Karpas-422 (cell line): ENCODE measurements around the gene XRCC4. TPM values are rescaled to one million over a fixed set of nuclear protein-coding genes. Genes with fewer than 3 reads are reported as not detected.

ENCODE experiments used
- DNase-seq: peaks from one replicate; pipeline ENCODE4 v3.0.0-alpha.2; 2015
- H2AFZ ChIP-seq: fragments of 200-600 bp; sonication (generic); 2 replicates; pipeline ENCODE4 v1.6.1; 2014; ENCODE audit warnings: antibody characterized with exemption, low read length, mixed read lengths
- H3K27ac ChIP-seq: fragments of 200-600 bp; sonication (generic); 2 replicates; pipeline ENCODE4 v1.5.1; 2014; ENCODE audit warnings: mild to moderate bottlenecking, low read length, moderate library complexity
- H3K27me3 ChIP-seq: fragments of 200-600 bp; sonication (generic); 2 replicates; pipeline ENCODE4 v1.6.1; 2014; ENCODE audit warnings: low read length, mixed read lengths
- H3K36me3 ChIP-seq: fragments of 200-600 bp; sonication (generic); 2 replicates; pipeline ENCODE4 v1.6.1; 2014; ENCODE audit warnings: low read length, mixed read lengths; ENCODE audit not compliant: insufficient read depth
- H3K4me1 ChIP-seq: fragments of 200-600 bp; sonication (generic); 2 replicates; pipeline ENCODE4 v1.6.1; 2014; ENCODE audit warnings: mild to moderate bottlenecking, low read length, mixed read lengths
- H3K4me2 ChIP-seq: fragments of 200-600 bp; sonication (generic); 2 replicates; pipeline ENCODE4 v1.6.1; 2014; ENCODE audit warnings: low read length, low read depth, mild to moderate bottlenecking; ENCODE audit not compliant: poor library complexity, severe bottlenecking
- H3K4me3 ChIP-seq: fragments of 200-600 bp; sonication (generic); 2 replicates; pipeline ENCODE4 v1.5.1; 2014; ENCODE audit warnings: mild to moderate bottlenecking, antibody characterized with exemption, low read length, mixed read lengths
- H3K79me2 ChIP-seq: fragments of 200-600 bp; sonication (generic); 2 replicates; pipeline ENCODE4 v1.6.1; 2014; ENCODE audit warnings: mild to moderate bottlenecking, low read length, mixed read lengths
- H3K9ac ChIP-seq: fragments of 200-600 bp; sonication (generic); 2 replicates; pipeline ENCODE4 v1.6.0; 2014; ENCODE audit warnings: low read length
- H3K9me2 ChIP-seq: fragments of 200-600 bp; sonication (generic), shearing (Covaris generic); replicated peaks from 2 replicates; pipeline ENCODE4 v1.6.0; 2014; ENCODE audit warnings: mild to moderate bottlenecking, low read length, moderate library complexity; ENCODE audit not compliant: insufficient read depth
- H3K9me3 ChIP-seq: fragments of 300-700, 200-600 bp; sonication (generic); 2 replicates; pipeline ENCODE4 v1.6.1; 2014; ENCODE audit warnings: low read length, mixed read lengths
- H4K20me1 ChIP-seq: fragments of 200-600 bp; sonication (generic); 2 replicates; pipeline ENCODE4 v1.6.1; 2014; ENCODE audit warnings: mild to moderate bottlenecking, antibody characterized with exemption, low read length, low read depth; ENCODE audit not compliant: insufficient read depth
- total RNA-seq: library from RNA; depleted of rRNA; stranded (reverse); fragments of >200 nt; shearing (Covaris generic); gene quantifications from 2 replicates; pipeline ENCODE4 v1.2.3, GENCODE V29; 2014; ENCODE audit warnings: low replicate concordance

Gene XRCC4
- total RNA-seq, 1 experiment from 2014 or later = 22.2 TPM

DNA sequence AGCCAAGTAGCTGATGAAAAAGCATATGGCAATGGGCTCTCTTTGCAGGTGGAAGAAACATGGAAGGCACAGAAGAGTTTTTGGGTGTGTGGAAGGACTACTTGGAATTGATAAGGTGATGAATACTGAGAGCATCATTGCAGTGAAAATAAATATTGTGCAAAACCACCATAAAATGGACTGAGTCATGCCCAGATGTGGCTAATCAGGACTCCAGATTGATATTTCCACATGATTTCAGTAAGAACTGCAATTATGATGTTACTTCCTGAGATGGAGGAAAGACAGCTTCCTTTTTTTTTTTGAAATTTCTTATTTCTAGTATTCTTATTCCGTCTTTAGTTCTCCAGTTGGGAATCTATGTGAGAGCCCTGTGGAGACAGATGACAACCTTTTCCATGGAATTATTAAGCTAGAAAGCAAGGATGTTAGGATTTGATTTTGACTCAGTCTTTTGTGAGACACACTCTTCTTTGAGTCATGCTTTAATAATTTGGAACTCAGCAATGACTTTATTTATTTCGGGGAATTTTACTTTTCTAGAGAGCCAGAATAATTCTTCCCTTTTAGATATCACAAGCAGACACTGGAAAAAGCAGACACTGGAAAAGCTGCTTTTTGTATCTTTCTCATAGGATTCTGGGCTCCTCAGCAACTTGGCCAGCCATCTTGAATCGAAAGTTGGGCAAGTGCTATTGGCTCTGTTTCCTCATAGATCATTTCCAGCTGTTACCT, 300.0 kb downstream of the XRCC4 start:
- no peaks in the 10 kb centered on the region for H3K9me2 ChIP-seq
- H3K9me3 ChIP-seq = no peaks in the 10 kb centered on the region
- no peaks in the 10 kb centered on the region for H3K79me2 ChIP-seq
- H3K36me3 ChIP-seq = no peaks in the 10 kb centered on the region
- H3K27ac ChIP-seq = no peak overlapping the region
- H3K4me3 ChIP-seq = no peak overlapping the region
- H3K27me3 ChIP-seq = no peaks in the 10 kb centered on the region
- no peak overlapping the region for H2AFZ ChIP-seq
- no peak overlapping the region for H3K9ac ChIP-seq
- no peaks in the 10 kb centered on the region for H3K4me1 ChIP-seq
- H3K4me2 ChIP-seq = no peak overlapping the region
- DNase-seq = no peak
- no peaks in the 10 kb centered on the region for H4K20me1 ChIP-seq

DNA sequence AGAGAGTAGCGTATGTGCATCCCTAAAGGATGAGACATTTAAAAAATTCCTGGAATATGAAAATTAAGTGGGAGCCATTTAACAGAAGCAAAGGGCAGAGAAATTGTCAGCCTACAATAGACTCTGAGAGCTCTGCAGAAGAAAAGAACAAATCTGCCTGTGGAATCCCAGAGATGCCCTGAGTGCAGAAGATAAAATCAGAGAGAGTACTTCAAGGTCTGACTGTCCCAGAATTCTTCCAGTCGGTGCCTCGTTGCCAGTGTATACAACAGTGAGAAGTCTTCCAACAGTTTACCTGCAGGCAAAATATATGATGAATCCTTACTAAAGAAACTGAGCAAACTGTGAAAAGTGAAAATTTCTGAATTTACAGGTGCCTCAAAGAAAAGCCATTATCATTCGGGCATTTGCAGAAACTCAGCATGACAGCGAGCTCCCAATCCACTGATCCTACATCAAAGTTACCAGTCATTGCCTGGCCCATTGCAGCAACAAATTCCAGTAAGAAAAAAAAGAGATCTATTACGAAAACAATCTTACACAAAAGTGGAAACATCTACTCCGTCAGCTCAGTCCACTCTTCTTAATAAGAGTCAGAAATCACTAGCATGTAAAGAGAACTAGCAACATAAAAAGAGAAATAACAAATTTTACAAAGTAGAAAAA, 301.4 kb downstream of the XRCC4 start:
- H3K9me2 ChIP-seq = no peaks in the 10 kb centered on the region
- H3K27ac ChIP-seq = no peak overlapping the region
- no peaks in the 10 kb centered on the region for H4K20me1 ChIP-seq
- no peak overlapping the region for H3K4me3 ChIP-seq
- no peaks in the 10 kb centered on the region for H3K79me2 ChIP-seq
- no peaks in the 10 kb centered on the region for H3K9me3 ChIP-seq
- H3K27me3 ChIP-seq = no peaks in the 10 kb centered on the region
- no peak overlapping the region for H3K9ac ChIP-seq
- no peak overlapping the region for H3K4me2 ChIP-seq
- DNase-seq = no peak
- no peaks in the 10 kb centered on the region for H3K4me1 ChIP-seq
- no peak overlapping the region for H2AFZ ChIP-seq
- H3K36me3 ChIP-seq = no peaks in the 10 kb centered on the region

DNA sequence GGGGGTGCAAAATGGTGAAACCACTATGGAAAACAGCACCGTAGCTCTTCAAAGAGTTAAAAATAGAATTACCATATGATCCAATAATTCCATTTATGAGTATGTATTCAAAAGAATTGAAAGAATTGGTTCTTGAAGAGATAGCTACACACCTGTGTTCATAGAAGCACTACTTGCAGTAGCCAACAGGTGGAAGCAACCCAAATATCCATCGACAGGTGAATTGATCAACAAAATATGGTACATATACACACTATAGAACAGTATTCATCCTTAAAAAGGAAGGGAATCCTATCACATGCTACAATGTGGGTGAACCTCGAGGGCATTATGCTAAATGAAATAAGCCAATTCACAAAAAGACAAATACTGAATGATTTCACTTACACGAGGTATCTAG, 308.5 kb downstream of the XRCC4 start:
- H3K4me2 ChIP-seq = no peak overlapping the region
- H3K79me2 ChIP-seq = no peaks in the 10 kb centered on the region
- no peak overlapping the region for H3K9ac ChIP-seq
- no peak for DNase-seq
- no peaks in the 10 kb centered on the region for H3K9me3 ChIP-seq
- H3K9me2 ChIP-seq = no peaks in the 10 kb centered on the region
- no peak overlapping the region for H3K4me3 ChIP-seq
- H4K20me1 ChIP-seq = no peaks in the 10 kb centered on the region
- no peaks in the 10 kb centered on the region for H3K4me1 ChIP-seq
- H3K36me3 ChIP-seq = no peaks in the 10 kb centered on the region
- H2AFZ ChIP-seq = no peak overlapping the region
- H3K27ac ChIP-seq = no peak overlapping the region
- no peaks in the 10 kb centered on the region for H3K27me3 ChIP-seq

DNA sequence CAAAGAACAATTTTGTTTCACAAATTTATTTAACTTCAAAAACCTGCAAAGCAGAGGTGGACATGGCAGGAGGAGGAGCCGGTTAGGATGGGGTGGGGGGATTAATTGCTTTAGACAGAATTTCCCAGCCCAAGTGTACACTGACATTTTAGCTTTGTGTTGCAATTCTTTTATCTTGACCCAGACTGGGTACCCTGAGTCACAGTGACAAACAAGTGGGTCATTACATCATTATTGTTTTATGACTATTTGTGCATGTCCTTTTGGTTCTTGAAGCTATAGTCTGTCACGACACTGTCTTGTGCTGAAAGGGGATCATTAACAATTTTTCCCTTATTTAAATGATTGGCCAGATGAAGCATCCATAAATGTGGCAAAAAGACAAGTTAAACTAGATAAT, 309.7 kb downstream of the XRCC4 start:
- Histone ChIP-seq H3K9me2 (no peaks in the 10 kb centered on the region), H3K4me3 (no peak overlapping the region), H3K9ac (no peak overlapping the region), H3K9me3 (no peaks in the 10 kb centered on the region), H4K20me1 (no peaks in the 10 kb centered on the region), H3K79me2 (no peaks in the 10 kb centered on the region), H3K27ac (no peak overlapping the region), H3K4me2 (no peak overlapping the region), H2AFZ (no peak overlapping the region), H3K27me3 (no peaks in the 10 kb centered on the region), H3K36me3 (no peaks in the 10 kb centered on the region), H3K4me1 (no peaks in the 10 kb centered on the region)
- no peak for DNase-seq

DNA sequence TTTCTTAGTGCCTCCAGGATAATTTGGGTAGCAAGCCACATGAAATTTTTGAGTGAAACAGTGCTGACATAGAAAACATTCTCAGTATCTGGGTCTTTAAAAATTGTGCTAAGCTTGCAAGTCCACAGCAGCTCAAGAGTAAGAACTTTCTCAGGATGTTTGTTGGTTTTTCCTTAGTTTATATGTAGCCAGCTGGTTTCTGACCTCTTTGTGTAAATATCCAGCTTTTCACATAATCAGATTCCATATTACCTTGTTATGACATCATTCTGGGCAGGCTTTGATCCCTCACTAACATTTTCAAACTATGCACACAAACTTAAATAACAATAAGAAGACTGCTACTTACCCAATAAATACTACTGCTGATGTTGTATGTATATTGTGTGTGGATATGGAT, 311.3 kb downstream of the XRCC4 start:
- no peak overlapping the region for H3K4me3 ChIP-seq
- no peaks in the 10 kb centered on the region for H3K9me2 ChIP-seq
- no peaks in the 10 kb centered on the region for H3K9me3 ChIP-seq
- H3K4me1 ChIP-seq = no peaks in the 10 kb centered on the region
- H3K36me3 ChIP-seq = no peaks in the 10 kb centered on the region
- H2AFZ ChIP-seq = no peak overlapping the region
- DNase-seq = no peak
- no peak overlapping the region for H3K27ac ChIP-seq
- H3K79me2 ChIP-seq = no peaks in the 10 kb centered on the region
- H4K20me1 ChIP-seq = no peaks in the 10 kb centered on the region
- no peak overlapping the region for H3K4me2 ChIP-seq
- no peaks in the 10 kb centered on the region for H3K27me3 ChIP-seq
- H3K9ac ChIP-seq = no peak overlapping the region

DNA sequence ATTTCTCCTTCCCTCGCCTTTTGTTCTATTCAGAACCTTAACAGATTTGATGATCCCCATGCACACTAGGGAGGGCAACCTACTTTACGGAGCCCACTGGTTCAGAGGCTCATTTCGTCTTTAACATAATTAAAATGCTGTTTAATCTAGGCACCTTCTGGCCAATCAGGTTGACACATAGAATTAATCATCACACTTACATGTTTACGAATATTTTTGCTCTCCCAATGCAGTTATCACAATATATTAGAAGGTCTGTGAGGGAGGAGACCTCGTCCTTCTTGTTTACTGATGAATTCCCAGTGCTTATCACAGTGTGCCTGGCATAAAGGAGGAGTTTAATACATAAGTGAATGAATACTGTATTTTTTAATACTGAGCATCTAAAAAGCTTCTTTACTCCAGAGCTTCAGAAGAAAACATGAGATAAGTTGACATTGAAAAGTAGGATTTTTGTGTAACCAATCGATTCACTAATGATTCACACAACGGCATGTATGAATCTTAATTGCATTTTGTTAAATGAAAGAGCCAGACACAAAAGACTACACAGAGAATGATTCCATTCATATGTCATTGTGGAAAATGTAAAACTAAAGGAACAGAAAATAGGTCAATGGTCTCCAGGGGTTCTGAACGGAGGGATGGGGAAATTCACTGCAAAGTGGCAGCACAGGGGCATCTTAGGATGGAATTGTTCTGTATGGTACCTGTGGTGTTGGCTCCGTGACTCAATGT, 315.6 kb downstream of the XRCC4 start:
- no peaks in the 10 kb centered on the region for H3K27me3 ChIP-seq

DNA sequence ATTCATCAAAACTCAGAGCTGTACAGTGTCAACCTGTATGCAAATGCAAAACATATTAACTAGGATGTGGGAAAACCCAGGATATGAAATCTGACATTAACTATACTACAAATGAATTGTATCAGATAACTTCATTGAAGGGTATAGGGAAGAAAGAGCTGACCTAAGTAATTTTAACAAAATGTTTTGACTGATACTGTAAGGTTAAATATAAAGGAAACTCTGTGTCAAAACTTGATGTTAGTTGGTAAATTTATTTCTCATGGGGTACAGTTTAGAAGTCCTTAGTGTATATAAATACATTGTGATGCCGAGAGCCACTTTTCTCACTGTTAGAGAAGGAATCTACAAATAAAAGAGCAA, 316.1 kb downstream of the XRCC4 start:
- Histone ChIP-seq H3K36me3 (no peaks in the 10 kb centered on the region), H2AFZ (no peak overlapping the region), H3K4me2 (no peak overlapping the region), H3K9me3 (no peaks in the 10 kb centered on the region), H3K27me3 (no peaks in the 10 kb centered on the region), H4K20me1 (no peaks in the 10 kb centered on the region), H3K9ac (no peak overlapping the region), H3K4me3 (no peak overlapping the region), H3K4me1 (no peaks in the 10 kb centered on the region), H3K27ac (no peak overlapping the region), H3K79me2 (no peaks in the 10 kb centered on the region), H3K9me2 (no peaks in the 10 kb centered on the region)
- no peak for DNase-seq

More for the DNA sequence above, 315.6 kb downstream of the XRCC4 start:
- Histone ChIP-seq H3K9me3 (no peaks in the 10 kb centered on the region), H3K4me3 (no peak overlapping the region), H3K79me2 (no peaks in the 10 kb centered on the region), H3K4me2 (no peak overlapping the region), H3K9me2 (no peaks in the 10 kb centered on the region), H3K27ac (no peak overlapping the region), H3K36me3 (no peaks in the 10 kb centered on the region), H2AFZ (no peak overlapping the region), H4K20me1 (no peaks in the 10 kb centered on the region), H3K4me1 (no peaks in the 10 kb centered on the region), H3K9ac (no peak overlapping the region)
- no peak for DNase-seq

DNA sequence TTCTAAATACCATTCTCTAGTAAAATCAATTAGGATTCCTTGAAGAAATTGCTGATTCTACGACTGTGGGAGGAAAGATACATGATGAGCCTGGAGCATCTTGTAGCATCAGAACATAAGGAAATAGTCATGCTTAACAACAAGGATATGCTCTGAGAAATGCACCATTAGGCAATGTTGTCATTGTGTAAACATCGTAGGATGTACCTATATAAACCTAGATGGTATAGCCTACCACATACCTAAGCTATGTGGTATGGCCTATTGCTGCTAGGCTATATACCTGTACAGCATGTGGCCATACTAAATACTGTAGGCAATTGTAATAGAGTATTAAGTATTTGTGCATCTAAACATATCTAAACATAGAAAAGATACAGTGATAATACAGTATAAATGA, 316.8 kb downstream of the XRCC4 start:
- H3K9ac ChIP-seq = no peak overlapping the region
- H3K79me2 ChIP-seq = no peaks in the 10 kb centered on the region
- no peaks in the 10 kb centered on the region for H3K9me3 ChIP-seq
- H2AFZ ChIP-seq = no peak overlapping the region
- no peaks in the 10 kb centered on the region for H3K4me1 ChIP-seq
- no peak overlapping the region for H3K4me3 ChIP-seq
- DNase-seq = no peak
- no peaks in the 10 kb centered on the region for H3K36me3 ChIP-seq
- H3K4me2 ChIP-seq = no peak overlapping the region
- no peaks in the 10 kb centered on the region for H4K20me1 ChIP-seq
- no peak overlapping the region for H3K27ac ChIP-seq
- no peaks in the 10 kb centered on the region for H3K9me2 ChIP-seq
- no peaks in the 10 kb centered on the region for H3K27me3 ChIP-seq
